PC-3 (cell line): Measurements from ENCODE around the gene RB1. TPM values are rescaled to one million over a fixed set of nuclear protein-coding genes. Genes with fewer than 3 reads are reported as not detected.

ENCODE experiments used
- ATAC-seq: fragments of 200-7000 bp; cut with Tn5 transposase; 2 replicates; pipeline ENCODE4 v1.9.1; 2020; ENCODE audit warnings: mild to moderate bottlenecking, moderate library complexity
- BruUV-seq: library from RNA; stranded (reverse); fragments of 400-500 nt; replicated peaks from 2 replicates; lab custom pipeline; 2021; lab: Mats Ljungman, UMichigan
- CTCF ChIA-PET: fragments of 300-600 bp; sonication (Branson Sonifier 250); formaldehyde crosslinking; loops from one replicate; lab custom pipeline; 2022; ENCODE audit warnings: antibody characterized with exemption; lab: Charles Lee
- POLR2A ChIA-PET: fragments of 300-600 bp; sonication (Branson Sonifier 250); formaldehyde crosslinking; loops from one replicate; lab custom pipeline; 2022; ENCODE audit warnings: antibody characterized with exemption; ENCODE audit not compliant: unreplicated experiment; lab: Charles Lee
- DNase-seq: peaks from one replicate; pipeline ENCODE4 v3.0.0-alpha.2; 2015
- H2AFZ ChIP-seq: fragments of 300-600 bp; sonication (generic); 2 replicates; pipeline ENCODE4 v1.6.0; 2016; ENCODE audit warnings: antibody characterized with exemption, low read length
- H3F3A ChIP-seq: fragments of 300-600 bp; sonication (generic); one replicate; pipeline ENCODE4 v1.6.0; 2017; ENCODE audit warnings: antibody characterized with exemption, low read length, control low read depth, mild to moderate bottlenecking; ENCODE audit not compliant: unreplicated experiment
- H3K27ac ChIP-seq: fragments of 300-600 bp; sonication (generic); 2 replicates; pipeline ENCODE4 v1.5.1; 2016; ENCODE audit warnings: mild to moderate bottlenecking, low read length
- H3K27me3 ChIP-seq: fragments of 300-600 bp; sonication (generic); 2 replicates; pipeline ENCODE4 v1.6.1; 2016; ENCODE audit warnings: low read length, mixed read lengths
- H3K36me3 ChIP-seq: fragments of 300-600 bp; sonication (generic); 2 replicates; pipeline ENCODE4 v1.6.1; 2016; ENCODE audit warnings: low read depth, mixed run types, low read length, mixed read lengths
- H3K4me1 ChIP-seq: fragments of 300-600 bp; sonication (generic); 2 replicates; pipeline ENCODE4 v1.5.1; 2016; ENCODE audit warnings: low read length; ENCODE audit not compliant: insufficient read depth
- H3K4me2 ChIP-seq: fragments of 300-600 bp; sonication (generic); 2 replicates; pipeline ENCODE4 v1.6.0; 2016; ENCODE audit warnings: low read length
- H3K4me3 ChIP-seq: fragments of 300-600 bp; sonication (generic); 2 replicates; pipeline ENCODE4 v1.5.1; 2016; ENCODE audit warnings: mild to moderate bottlenecking, low read length, mixed read lengths
- H3K79me2 ChIP-seq: fragments of 300-600 bp; sonication (generic); 2 replicates; pipeline ENCODE4 v1.6.1; 2017; ENCODE audit warnings: low read length, mixed read lengths
- H3K9ac ChIP-seq: fragments of 300-600 bp; sonication (generic); 2 replicates; pipeline ENCODE4 v1.6.0; 2016; ENCODE audit warnings: mild to moderate bottlenecking, low read length
- H3K9me2 ChIP-seq: fragments of 300-600 bp; sonication (generic); replicated peaks from 2 replicates; pipeline ENCODE4 v1.6.1; 2016; ENCODE audit warnings: mixed run types, low read length, mixed read lengths
- H3K9me3 ChIP-seq: fragments of 300-600 bp; sonication (generic); 2 replicates; pipeline ENCODE4 v1.6.1; 2016; ENCODE audit warnings: low read length, mixed read lengths
- H4K20me1 ChIP-seq: fragments of 300-600 bp; sonication (generic); 2 replicates; pipeline ENCODE4 v1.6.1; 2016; ENCODE audit warnings: low read length, mixed read lengths
- EZH2 ChIP-seq: fragments of 300-600 bp; sonication (generic); IDR thresholded peaks from one replicate; pipeline ENCODE4 v1.6.1; 2017; ENCODE audit warnings: antibody characterized with exemption, mild to moderate bottlenecking, low read length; ENCODE audit not compliant: unreplicated experiment
- EZH2phosphoT487 ChIP-seq: fragments of 300-600 bp; sonication (generic); IDR thresholded peaks from 2 replicates; pipeline ENCODE4 v1.6.1; 2018; ENCODE audit warnings: mild to moderate bottlenecking, antibody characterized with exemption, low read length, borderline replicate concordance
- intact Hi-C: fragments of 100-400 bp; cut with micrococcal nuclease; formaldehyde crosslinking; loops from 2 replicates; pipeline ENCODE4 v1.9.0; 2023
- total RNA-seq: library from RNA; depleted of rRNA; stranded (reverse); fragments of >200 nt; gene quantifications from 2 replicates; pipeline ENCODE4 v1.2.3, GENCODE V29; 2014
- TF ChIP-seq, protein P1 (sequence below): fragments of 300-600 bp; sonication (generic); conservative IDR thresholded peaks from 2 replicates; pipeline ENCODE4 v1.5.1; 2017; ENCODE audit warnings: antibody characterized with exemption, low read depth, mild to moderate bottlenecking, low read length

Gene RB1
- total RNA-seq, 1 experiment from 2014 or later: 14.3 TPM

GRCh38 chr13:48273346-48273745, 30.2 kb upstream of the RB1 start:
- Histone ChIP-seq H3K27ac (no peak overlapping the region), H4K20me1 (no peaks in the 10 kb centered on the region), H3K4me3 (no peak overlapping the region), H3K4me2 (no peak overlapping the region), H3K27me3 (no peaks in the 10 kb centered on the region), H2AFZ (no peak overlapping the region), H3K4me1 (peaks cover 6% of the 10 kb centered on the region; the same call in 1 of the 2 replicates), H3F3A (no peaks in the 10 kb centered on the region), H3K9me3 (no peaks in the 10 kb centered on the region), H3K36me3 (no peaks in the 10 kb centered on the region), H3K9me2 (no peaks in the 10 kb centered on the region), H3K9ac (no peak overlapping the region), H3K79me2 (no peaks in the 10 kb centered on the region)
- no TSS peak for BruUV-seq
- ATAC-seq: no peak
- no peak for DNase-seq
- TF ChIP-seq, protein P1, sequence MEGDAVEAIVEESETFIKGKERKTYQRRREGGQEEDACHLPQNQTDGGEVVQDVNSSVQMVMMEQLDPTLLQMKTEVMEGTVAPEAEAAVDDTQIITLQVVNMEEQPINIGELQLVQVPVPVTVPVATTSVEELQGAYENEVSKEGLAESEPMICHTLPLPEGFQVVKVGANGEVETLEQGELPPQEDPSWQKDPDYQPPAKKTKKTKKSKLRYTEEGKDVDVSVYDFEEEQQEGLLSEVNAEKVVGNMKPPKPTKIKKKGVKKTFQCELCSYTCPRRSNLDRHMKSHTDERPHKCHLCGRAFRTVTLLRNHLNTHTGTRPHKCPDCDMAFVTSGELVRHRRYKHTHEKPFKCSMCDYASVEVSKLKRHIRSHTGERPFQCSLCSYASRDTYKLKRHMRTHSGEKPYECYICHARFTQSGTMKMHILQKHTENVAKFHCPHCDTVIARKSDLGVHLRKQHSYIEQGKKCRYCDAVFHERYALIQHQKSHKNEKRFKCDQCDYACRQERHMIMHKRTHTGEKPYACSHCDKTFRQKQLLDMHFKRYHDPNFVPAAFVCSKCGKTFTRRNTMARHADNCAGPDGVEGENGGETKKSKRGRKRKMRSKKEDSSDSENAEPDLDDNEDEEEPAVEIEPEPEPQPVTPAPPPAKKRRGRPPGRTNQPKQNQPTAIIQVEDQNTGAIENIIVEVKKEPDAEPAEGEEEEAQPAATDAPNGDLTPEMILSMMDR: no peak
- TF ChIP-seq EZH2 (no peak), EZH2phosphoT487 (no peak)
- CTCF ChIA-PET: no interaction called here
- intact Hi-C loops: no loop called here
- POLR2A ChIA-PET: no interaction called here

- Histone ChIP-seq H3K79me2 (no peaks in the 10 kb centered on the region), H2AFZ (no peak overlapping the region), H3K4me3 (no peak overlapping the region), H3K9me2 (no peaks in the 10 kb centered on the region), H3K9me3 (no peaks in the 10 kb centered on the region), H3K9ac (no peak overlapping the region), H3K36me3 (no peaks in the 10 kb centered on the region), H4K20me1 (no peaks in the 10 kb centered on the region), H3K4me1 (no peaks in the 10 kb centered on the region), H3K27ac (no peak overlapping the region), H3K27me3 (no peaks in the 10 kb centered on the region), H3K4me2 (no peak overlapping the region), H3F3A (no peaks in the 10 kb centered on the region)
- TF ChIP-seq, protein P1: no peak
- TF ChIP-seq EZH2 (no peak), EZH2phosphoT487 (no peak)
- BruUV-seq: no TSS peak
- ATAC-seq: no peak
- no peak for DNase-seq
- intact Hi-C loops: no loop called here
- ChIA-PET POLR2A (no interaction called here), CTCF (no interaction called here)
Observed at GRCh38 chr13:48275507-48275906, 28.0 kb upstream of the RB1 start.

DNA sequence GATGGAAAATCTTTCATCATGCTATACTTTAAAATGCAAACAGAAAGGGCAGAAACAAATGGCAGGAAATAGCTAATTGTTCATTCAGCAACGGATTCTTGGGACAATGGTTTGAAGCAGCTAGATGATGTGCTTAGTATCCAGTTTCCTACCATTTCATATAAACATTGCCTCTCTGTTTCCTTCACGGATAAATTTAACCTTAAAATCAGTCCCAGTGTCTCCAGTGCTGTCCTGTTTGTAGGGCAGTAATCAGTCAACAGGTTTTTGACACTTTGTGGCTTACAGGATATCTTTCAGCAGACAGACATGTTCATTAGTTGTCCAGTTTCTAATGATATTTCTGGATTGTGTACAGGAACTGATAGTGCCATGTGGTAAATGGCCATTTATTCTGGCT, 24.7 kb upstream of the RB1 start:
- ChIA-PET CTCF (no interaction called here), POLR2A (no interaction called here)
- Histone ChIP-seq H3K4me1 (no peaks in the 10 kb centered on the region), H3K9ac (no peak overlapping the region), H3K79me2 (no peaks in the 10 kb centered on the region), H2AFZ (no peak overlapping the region), H3K27me3 (no peaks in the 10 kb centered on the region), H3K4me2 (no peak overlapping the region), H3F3A (no peaks in the 10 kb centered on the region), H3K36me3 (no peaks in the 10 kb centered on the region), H4K20me1 (no peaks in the 10 kb centered on the region), H3K27ac (no peak overlapping the region), H3K9me3 (no peaks in the 10 kb centered on the region), H3K9me2 (no peaks in the 10 kb centered on the region), H3K4me3 (no peak overlapping the region)
- DNase-seq (no peak), ATAC-seq (no peak)
- TF ChIP-seq, protein P1: no peak
- TF ChIP-seq EZH2phosphoT487: no peak
- TF ChIP-seq EZH2: no peak
- intact Hi-C loops: no loop called here
- BruUV-seq: no TSS peak
